ENCODE data around the gene SPATA1. TPM values are rescaled to one million over a fixed set of nuclear protein-coding genes. Genes with fewer than 3 reads are reported as not detected.
A peak's percentile ranks its signal among the peaks of the same experiment; 100 is the strongest.
"Not testable (repeated sequence)": the region's sequence is repeated elsewhere in the genome, so short reads cannot be mapped to it uniquely, and the experiment has no call there.

Gene SPATA1
- total and polyA plus RNA-seq, 8 donors = 0.16 to 1.4 (median 0.94) TPM

GRCh38 chr1:84506729-84507453 is 705 bp downstream of the SPATA1 start:
- H3K27ac ChIP-seq = peak overlapping the region; percentile 96 to 99 (median 96)
- DNase-seq = no peak
- H3K36me3 ChIP-seq = no peaks in the 10 kb centered on the region
- H3K9me3 ChIP-seq = no peaks in the 10 kb centered on the region
- no peak for FAIRE-seq
- 6 to 7% methylated on average over 26 of the region's 26 CpGs for WGBS, 2 donors
- H3K4me1 ChIP-seq = peaks cover 15 to 26% (median 16%) of the 10 kb centered on the region in 3 donors
- no peak for TF ChIP-seq CTCF (IDR thresholded peaks at IDR 0.05)
- no peak for ATAC-seq
- no peaks in the 10 kb centered on the region for H3K27me3 ChIP-seq
- H3K4me3 ChIP-seq = peak overlapping the region; percentile 40 to 91 (median 78)
- intact Hi-C loops (cut with DNase I) = no loop called here

- H3K27ac ChIP-seq; intact Hi-C loops (cut with DNase I); H3K4me3 ChIP-seq; H3K36me3 ChIP-seq; ATAC-seq; H3K27me3 ChIP-seq; FAIRE-seq; DNase-seq; H3K9me3 ChIP-seq: not testable (repeated sequence)
- WGBS, 2 donors = 90 to 96% methylated on average over 14 of the region's 14 CpGs
- H3K4me1 ChIP-seq = peaks cover 9 to 20% (median 11%) of the 10 kb centered on the region in 3 donors
Measured at GRCh38 chr1:84507887-84508286, 1.7 kb downstream of the SPATA1 start.

GRCh38 chr1:84508510-84508909 is 2.3 kb downstream of the SPATA1 start:
- H3K4me1 ChIP-seq = peaks cover 2 to 13% (median 9%) of the 10 kb centered on the region in 3 donors
- 98 to 99% methylated on average over 1 of the region's 1 CpG for WGBS, 2 donors
- no peaks in the 10 kb centered on the region for H3K27me3 ChIP-seq
- ATAC-seq (no peak), DNase-seq (no peak), FAIRE-seq (no peak)
- intact Hi-C loops (cut with DNase I) = no loop called here
- no peak overlapping the region for H3K4me3 ChIP-seq
- no peaks in the 10 kb centered on the region for H3K36me3 ChIP-seq
- H3K9me3 ChIP-seq = no peaks in the 10 kb centered on the region
- H3K27ac ChIP-seq = no peak overlapping the region
- TF ChIP-seq CTCF (IDR thresholded peaks at IDR 0.05) = no peak

GRCh38 chr1:84509029-84509428 is 2.8 kb downstream of the SPATA1 start:
- H3K4me1 ChIP-seq = peaks cover 0 to 8% (median 4%) of the 10 kb centered on the region in 3 donors
- no peak for TF ChIP-seq CTCF (IDR thresholded peaks at IDR 0.05)
- H3K9me3 ChIP-seq = no peaks in the 10 kb centered on the region
- intact Hi-C loops (cut with DNase I) = no loop called here
- H3K27ac ChIP-seq = no peak overlapping the region
- no peak for DNase-seq
- FAIRE-seq = no peak
- no peaks in the 10 kb centered on the region for H3K36me3 ChIP-seq
- ATAC-seq = no peak
- H3K27me3 ChIP-seq = no peaks in the 10 kb centered on the region
- H3K4me3 ChIP-seq = no peak overlapping the region
- 88 to 99% methylated on average over 4 of the region's 4 CpGs for WGBS, 2 donors

- DNase-seq (no peak), ATAC-seq (no peak), FAIRE-seq (no peak)
- H3K9me3 ChIP-seq = no peaks in the 10 kb centered on the region
- TF ChIP-seq CTCF (IDR thresholded peaks at IDR 0.05) = no peak
- WGBS, 2 donors = 46 to 48% methylated on average over 2 of the region's 2 CpGs
- H3K27me3 ChIP-seq = no peaks in the 10 kb centered on the region
- intact Hi-C loops (cut with DNase I) = no loop called here
- H3K36me3 ChIP-seq = no peaks in the 10 kb centered on the region
- no peak overlapping the region for H3K4me3 ChIP-seq
- H3K27ac ChIP-seq = no peak overlapping the region
- H3K4me1 ChIP-seq = no peaks in the 10 kb centered on the region
Measured at GRCh38 chr1:84510165-84510564, 4.0 kb downstream of the SPATA1 start.
